DMS 273 (cell line): Measurements from ENCODE around the gene ASTN2.

Experiments
- DNase-seq: peaks from one replicate; lab custom pipeline; 2025; ENCODE audit not compliant: unreplicated experiment; lab: John Stamatoyannopoulos, UW

ASTN2 gene

GRCh38 chr9:117123729-117124128 lies 291.1 kb downstream of the ASTN2 start:
- DNase-seq: no peak

- no peak for DNase-seq
These were observed 291.9 kb downstream of the ASTN2 start for GRCh38 chr9:117122953-117123352.

GRCh38 chr9:117122102-117122501 lies 292.8 kb downstream of the ASTN2 start:
- no peak for DNase-seq

GRCh38 chr9:117121316-117121715 lies 293.5 kb downstream of the ASTN2 start:
- DNase-seq: peak; percentile 8

GRCh38 chr9:117120061-117120460 lies 294.8 kb downstream of the ASTN2 start:
- DNase-seq: no peak

GRCh38 chr9:117116084-117116483 lies 298.8 kb downstream of the ASTN2 start:
- no peak for DNase-seq

- no peak for DNase-seq
These were observed 300.1 kb downstream of the ASTN2 start for GRCh38 chr9:117114768-117115167.

GRCh38 chr9:117104716-117105495 lies 310.0 kb downstream of the ASTN2 start:
- no peak for DNase-seq

GRCh38 chr9:117104206-117104605 lies 310.7 kb downstream of the ASTN2 start:
- DNase-seq: no peak

- no peak for DNase-seq
These were observed 311.3 kb downstream of the ASTN2 start for GRCh38 chr9:117103438-117104110.

GRCh38 chr9:117101008-117101407 lies 313.8 kb downstream of the ASTN2 start:
- DNase-seq: peak; percentile 30

GRCh38 chr9:117098331-117098730 lies 316.5 kb downstream of the ASTN2 start:
- DNase-seq: no peak

- DNase-seq: no peak
These were observed 317.1 kb downstream of the ASTN2 start for GRCh38 chr9:117097761-117098160.

- DNase-seq: no peak
These were observed 318.7 kb downstream of the ASTN2 start for GRCh38 chr9:117096138-117096537.

- no peak for DNase-seq
These were observed 319.8 kb downstream of the ASTN2 start for GRCh38 chr9:117095081-117095480.

GRCh38 chr9:117093891-117094844 lies 320.7 kb downstream of the ASTN2 start:
- DNase-seq: no peak

- peak; percentile 11 for DNase-seq
These were observed 322.3 kb downstream of the ASTN2 start for GRCh38 chr9:117092582-117092981.

GRCh38 chr9:117091529-117091928 lies 323.3 kb downstream of the ASTN2 start:
- no peak for DNase-seq

GRCh38 chr9:117088786-117089185 lies 326.1 kb downstream of the ASTN2 start:
- no peak for DNase-seq

GRCh38 chr9:117088140-117088539 lies 326.7 kb downstream of the ASTN2 start:
- no peak for DNase-seq

- DNase-seq: no peak
These were observed 330.6 kb downstream of the ASTN2 start for GRCh38 chr9:117084221-117084620.
